Gastrocnemius medialis (tissue), 4 donors: Measurements from ENCODE around the gene DCP1A.

Experiments used
- CTCF ChIP-seq, 5 experiments: fragments of 450-650 bp in 3 of 5; fragments of 200-600 bp in 2 of 5; sonication (generic) in 2 of 5; IDR thresholded peaks in 4 of 5; conservative IDR thresholded peaks in 1 of 5; 1 replicate in 4 of 5; 2 replicates in 1 of 5; pipeline ENCODE4 v1.5.1; 2016 to 2019; ENCODE audit warnings: antibody characterized with exemption in 5 of 5, mild to moderate bottlenecking in 3 of 5, moderate library complexity in 3 of 5
- POLR2A ChIP-seq, 2 donors: fragments of 450-650 bp; IDR thresholded peaks; one replicate each; pipeline ENCODE4 v1.6.1; 2017; ENCODE audit warnings: antibody characterized with exemption in 2 of 2, mild to moderate bottlenecking in 2 of 2, moderate library complexity in 2 of 2

- TF ChIP-seq CTCF (IDR thresholded peaks at IDR 0.05 in 4 of 5, conservative IDR thresholded peaks at IDR 0.05 in 1 of 5) (no peak), POLR2A (IDR thresholded peaks at IDR 0.05) (no peak)
These were observed 93.4 kb downstream of the DCP1A start for GRCh38 chr3:53253707-53254508.
